WERI-Rb-1 (cell line): ENCODE results near the gene RCAN2.

Experiments
- DNase-seq: peaks from one replicate; pipeline ENCODE4 v3.0.0-alpha.2; 2020
- H3K27ac ChIP-seq: fragments of 250-450 bp; sonication (Bioruptor Pico); 2 replicates; pipeline ENCODE4 v1.5.1; 2020; ENCODE audit warnings: mild to moderate bottlenecking, moderate library complexity
- H3K27me3 ChIP-seq: fragments of 250-450 bp; sonication (Bioruptor Pico); 2 replicates; pipeline ENCODE4 v1.5.1; 2021; ENCODE audit warnings: mild to moderate bottlenecking, low read depth, moderate library complexity; ENCODE audit not compliant: insufficient read depth, severe bottlenecking
- H3K36me3 ChIP-seq: fragments of 250-450 bp; sonication (Bioruptor Pico); 2 replicates; pipeline ENCODE4 v1.5.1; 2020; ENCODE audit warnings: mild to moderate bottlenecking, moderate library complexity
- H3K4me3 ChIP-seq: 2 replicates; pipeline ENCODE4 v1.5.1; 2011; ENCODE audit warnings: low read depth, mild to moderate bottlenecking, control low read depth, low read length
- H3K9me3 ChIP-seq: fragments of 250-450 bp; sonication (Bioruptor Pico); 2 replicates; pipeline ENCODE4 v1.5.1; 2021; ENCODE audit warnings: mild to moderate bottlenecking, moderate library complexity; ENCODE audit not compliant: severe bottlenecking
- CTCF ChIP-seq: IDR thresholded peaks from 2 replicates; pipeline ENCODE4 v1.5.1; 2011; ENCODE audit warnings: low read depth, mild to moderate bottlenecking, control low read depth, inconsistent platforms, low read length

The RCAN2 gene

GRCh38 chr6:46490425-46491200, 636 bp downstream of the RCAN2 start:
- Histone ChIP-seq H3K36me3 (no peaks in the 10 kb centered on the region), H3K9me3 (no peaks in the 10 kb centered on the region), H3K27ac (no peak overlapping the region), H3K27me3 (peaks cover 15% of the 10 kb centered on the region), H3K4me3 (peak overlapping the region; percentile 60)
- peak; percentile 81 for TF ChIP-seq CTCF
- DNase-seq = peak; percentile 80

GRCh38 chr6:46486181-46486580, 5.1 kb downstream of the RCAN2 start:
- Histone ChIP-seq H3K27me3 (peaks cover 15% of the 10 kb centered on the region), H3K27ac (no peak overlapping the region), H3K9me3 (no peaks in the 10 kb centered on the region), H3K4me3 (no peak overlapping the region), H3K36me3 (no peaks in the 10 kb centered on the region)
- no peak for DNase-seq
- no peak for TF ChIP-seq CTCF

- Histone ChIP-seq H3K27ac (no peak overlapping the region), H3K27me3 (peaks cover 1% of the 10 kb centered on the region), H3K9me3 (no peaks in the 10 kb centered on the region), H3K4me3 (no peak overlapping the region), H3K36me3 (no peaks in the 10 kb centered on the region)
- peak; percentile 50 for DNase-seq
- TF ChIP-seq CTCF = no peak
These were observed 7.0 kb downstream of the RCAN2 start for GRCh38 chr6:46484081-46484820.

GRCh38 chr6:46476301-46476700, 14.9 kb downstream of the RCAN2 start:
- H3K4me3 ChIP-seq = no peak overlapping the region
- no peaks in the 10 kb centered on the region for H3K27me3 ChIP-seq
- H3K9me3 ChIP-seq = no peaks in the 10 kb centered on the region
- no peaks in the 10 kb centered on the region for H3K36me3 ChIP-seq
- TF ChIP-seq CTCF = no peak
- H3K27ac ChIP-seq = no peak overlapping the region
- DNase-seq = no peak

GRCh38 chr6:46473881-46474280, 17.4 kb downstream of the RCAN2 start:
- no peak overlapping the region for H3K4me3 ChIP-seq

More at GRCh38 chr6:46473881-46474280, 17.4 kb downstream of the RCAN2 start:
- no peak for DNase-seq
- Histone ChIP-seq H3K27me3 (no peaks in the 10 kb centered on the region), H3K9me3 (no peaks in the 10 kb centered on the region), H3K36me3 (no peaks in the 10 kb centered on the region), H3K27ac (no peak overlapping the region)
- no peak for TF ChIP-seq CTCF
